HG03432 (cell line): ENCODE data around the gene MARS1.

Source experiments
- ATAC-seq: cut with Tn5 transposase; IDR thresholded peaks from one replicate; pipeline ENCODE4 v1.9.1; 2021; ENCODE audit warnings: mild to moderate bottlenecking, moderate library complexity; ENCODE audit not compliant: unreplicated experiment

MARS1 gene

GRCh38 chr12:57456737-57457490 is 31.0 kb upstream of the MARS1 start:
- ATAC-seq = no peak

DNA sequence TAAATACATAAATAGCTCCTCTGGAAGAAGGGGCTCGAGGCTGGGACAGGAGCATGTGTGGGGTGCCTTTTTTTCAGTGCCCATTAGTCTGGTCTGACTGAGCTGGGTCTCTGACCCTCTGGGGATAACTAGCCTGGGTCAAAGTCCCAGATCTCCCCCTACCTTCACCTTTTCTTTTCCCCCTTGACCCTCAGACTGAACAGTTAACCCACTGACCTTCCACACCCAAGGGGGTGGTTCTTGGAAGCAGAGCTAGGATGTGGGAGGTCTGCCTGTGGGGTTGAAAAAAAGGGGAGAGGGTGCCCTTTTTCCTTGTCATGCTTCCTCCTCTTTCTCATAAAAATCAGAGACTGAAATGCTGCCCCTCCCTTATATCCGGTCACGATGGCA is 29.2 kb upstream of the MARS1 start:
- ATAC-seq = no peak

GRCh38 chr12:57459055-57459749 is 28.7 kb upstream of the MARS1 start:
- peak; percentile 47 for ATAC-seq

GRCh38 chr12:57459750-57460467 is 28.0 kb upstream of the MARS1 start, which contains the start of gene GLI1:
GLI1 (plus strand) TSS chr12:57459785; CDS start chr12:57463692, 3,907 bp downstream.
- ATAC-seq = no peak

GRCh38 chr12:57460468-57460784 is 27.4 kb upstream of the MARS1 start:
- no peak for ATAC-seq

DNA sequence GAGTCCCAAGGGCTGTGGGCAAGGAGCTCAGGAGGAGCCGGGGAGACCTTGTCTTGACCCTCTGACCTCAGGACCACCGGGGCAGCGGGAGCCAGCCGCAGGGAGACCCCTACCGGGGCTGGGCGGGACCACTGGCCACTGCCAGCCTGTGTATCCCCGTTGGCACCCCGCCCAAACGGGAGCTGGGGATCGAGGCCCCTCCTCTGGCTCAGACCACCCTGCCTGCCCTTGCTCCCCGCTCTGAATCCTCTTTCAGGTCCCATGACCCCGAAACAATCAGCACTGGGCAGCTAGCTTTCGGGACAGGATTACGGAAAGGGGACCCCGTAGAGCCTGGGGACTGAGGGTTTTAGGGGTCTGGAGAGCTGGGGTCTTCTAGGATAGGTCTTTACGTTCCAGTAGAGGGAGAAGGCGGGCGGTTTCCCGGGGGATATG is 27.0 kb upstream of the MARS1 start:
- ATAC-seq = no peak

DNA sequence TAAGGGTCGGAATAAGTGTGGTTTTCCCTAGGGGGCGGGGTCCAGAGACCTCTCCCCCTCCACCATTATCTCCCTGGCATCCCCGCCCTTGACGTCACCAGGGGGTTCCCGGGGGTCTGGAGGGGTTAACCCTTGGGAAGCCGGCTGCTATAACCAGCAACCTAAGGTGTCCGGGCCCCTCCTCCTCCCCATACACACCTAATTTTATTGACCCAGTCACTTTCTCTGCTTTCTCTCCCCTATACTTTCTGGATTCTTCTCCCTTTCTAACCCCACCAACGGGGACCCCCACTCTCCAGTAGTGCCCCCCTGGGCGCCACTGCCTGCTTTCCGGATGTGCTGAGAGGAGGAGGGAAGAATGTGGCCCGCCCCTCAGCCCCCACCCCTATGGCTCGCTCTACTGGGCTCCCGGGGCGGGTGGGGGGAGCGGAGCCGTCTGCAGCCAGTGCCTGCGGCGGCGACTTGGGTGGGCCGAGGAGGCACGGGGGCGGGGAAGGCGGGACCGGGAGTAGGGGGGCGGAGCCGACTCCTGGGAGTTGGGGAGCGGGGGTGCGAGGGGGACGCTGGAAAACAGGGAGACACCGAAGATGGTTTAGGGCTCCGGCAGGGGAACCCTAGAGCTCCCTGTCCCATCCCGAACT is 26.5 kb upstream of the MARS1 start:
- no peak for ATAC-seq

GRCh38 chr12:57461917-57462250 is 26.0 kb upstream of the MARS1 start:
- ATAC-seq = no peak

- ATAC-seq = peak; percentile 64
Measured at GRCh38 chr12:57462251-57462911, 25.5 kb upstream of the MARS1 start.

GRCh38 chr12:57462912-57463253 is 25.0 kb upstream of the MARS1 start:
- ATAC-seq = no peak

DNA sequence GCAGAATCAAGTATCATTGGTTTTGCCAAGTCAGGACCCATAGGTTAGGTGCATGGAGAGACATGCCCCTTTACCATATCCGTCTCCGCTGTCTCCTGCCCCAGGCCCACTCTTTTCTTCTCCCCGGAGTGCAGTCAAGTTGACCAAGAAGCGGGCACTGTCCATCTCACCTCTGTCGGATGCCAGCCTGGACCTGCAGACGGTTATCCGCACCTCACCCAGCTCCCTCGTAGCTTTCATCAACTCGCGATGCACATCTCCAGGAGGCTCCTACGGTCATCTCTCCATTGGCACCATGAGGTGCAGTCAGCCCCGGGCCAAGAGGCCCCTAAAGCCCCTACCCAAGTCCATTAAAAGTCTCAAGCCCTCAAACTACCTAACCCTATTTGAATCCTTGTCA is 23.3 kb upstream of the MARS1 start:
- ATAC-seq = no peak

- no peak for ATAC-seq
Measured at GRCh38 chr12:57465030-57465746, 22.7 kb upstream of the MARS1 start.

DNA sequence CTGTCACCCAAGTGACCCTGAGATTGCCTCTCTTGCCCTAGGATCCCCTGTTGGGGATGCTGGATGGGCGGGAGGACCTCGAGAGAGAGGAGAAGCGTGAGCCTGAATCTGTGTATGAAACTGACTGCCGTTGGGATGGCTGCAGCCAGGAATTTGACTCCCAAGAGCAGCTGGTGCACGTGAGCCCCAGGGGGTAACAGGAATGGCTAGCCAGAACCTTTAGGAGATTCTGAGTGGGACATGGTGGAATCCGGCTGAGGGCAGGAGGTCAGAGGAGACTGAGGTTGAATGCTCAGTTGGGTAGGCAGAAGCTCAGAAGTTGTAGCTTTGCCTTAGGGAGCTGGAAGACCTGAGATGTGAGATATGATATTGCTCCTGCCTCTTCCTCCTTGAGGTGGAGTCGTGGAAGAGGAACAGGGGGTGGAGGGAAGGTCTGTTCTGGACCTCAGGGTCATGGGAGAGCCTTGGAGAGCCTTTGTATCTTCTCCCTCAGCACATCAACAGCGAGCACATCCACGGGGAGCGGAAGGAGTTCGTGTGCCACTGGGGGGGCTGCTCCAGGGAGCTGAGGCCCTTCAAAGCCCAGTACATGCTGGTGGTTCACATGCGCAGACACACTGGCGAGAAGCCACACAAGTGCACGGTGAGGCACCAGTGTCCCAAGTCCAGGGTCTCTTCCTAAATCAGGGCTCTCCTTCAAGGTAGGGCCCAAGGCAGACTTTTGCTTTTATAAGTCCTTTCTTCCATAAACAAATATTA is 21.9 kb upstream of the MARS1 start:
- no peak for ATAC-seq

- ATAC-seq = no peak
Measured at GRCh38 chr12:57467212-57467874, 20.5 kb upstream of the MARS1 start.

GRCh38 chr12:57467915-57468314 is 20.0 kb upstream of the MARS1 start:
- no peak for ATAC-seq

DNA sequence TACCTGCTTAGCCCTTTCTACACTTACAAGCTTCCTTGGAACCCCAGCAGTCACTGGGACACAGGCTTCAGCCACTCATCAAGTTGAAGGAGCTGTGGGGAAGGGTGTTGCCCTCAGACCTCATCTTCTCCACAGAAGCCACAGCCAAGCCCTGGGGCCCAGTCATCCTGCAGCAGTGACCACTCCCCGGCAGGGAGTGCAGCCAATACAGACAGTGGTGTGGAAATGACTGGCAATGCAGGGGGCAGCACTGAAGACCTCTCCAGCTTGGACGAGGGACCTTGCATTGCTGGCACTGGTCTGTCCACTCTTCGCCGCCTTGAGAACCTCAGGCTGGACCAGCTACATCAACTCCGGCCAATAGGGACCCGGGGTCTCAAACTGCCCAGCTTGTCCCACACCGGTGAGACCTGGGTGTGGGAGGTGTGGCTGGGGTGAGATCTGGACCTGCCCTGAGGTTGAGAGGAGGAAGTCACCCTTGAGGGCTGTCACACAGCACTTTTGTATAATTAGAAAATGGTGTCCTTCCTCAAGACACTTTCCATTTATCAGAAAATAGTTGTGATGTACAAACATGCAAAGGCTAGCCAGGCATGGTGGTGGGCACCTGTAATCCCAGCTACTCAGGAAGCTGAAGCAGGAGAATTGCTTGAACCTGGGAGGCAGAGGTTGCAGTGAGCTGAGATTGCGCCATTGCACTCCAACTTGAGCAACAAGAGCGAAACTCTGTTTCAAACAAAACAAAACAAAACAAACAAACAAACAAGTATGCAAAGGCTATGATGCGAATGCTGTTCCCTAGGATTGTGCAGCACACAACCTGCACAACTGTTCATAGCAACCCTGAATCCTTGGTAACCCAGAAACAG is 18.3 kb upstream of the MARS1 start:
- ATAC-seq = no peak

GRCh38 chr12:57470286-57470969 is 17.4 kb upstream of the MARS1 start:
- ATAC-seq = no peak
